ENCODE data around the gene RNASE2.
"Not testable (repeated sequence)": the region's sequence is repeated elsewhere in the genome, so short reads cannot be mapped to it uniquely, and the experiment has no call there.

The RNASE2 gene

DNA sequence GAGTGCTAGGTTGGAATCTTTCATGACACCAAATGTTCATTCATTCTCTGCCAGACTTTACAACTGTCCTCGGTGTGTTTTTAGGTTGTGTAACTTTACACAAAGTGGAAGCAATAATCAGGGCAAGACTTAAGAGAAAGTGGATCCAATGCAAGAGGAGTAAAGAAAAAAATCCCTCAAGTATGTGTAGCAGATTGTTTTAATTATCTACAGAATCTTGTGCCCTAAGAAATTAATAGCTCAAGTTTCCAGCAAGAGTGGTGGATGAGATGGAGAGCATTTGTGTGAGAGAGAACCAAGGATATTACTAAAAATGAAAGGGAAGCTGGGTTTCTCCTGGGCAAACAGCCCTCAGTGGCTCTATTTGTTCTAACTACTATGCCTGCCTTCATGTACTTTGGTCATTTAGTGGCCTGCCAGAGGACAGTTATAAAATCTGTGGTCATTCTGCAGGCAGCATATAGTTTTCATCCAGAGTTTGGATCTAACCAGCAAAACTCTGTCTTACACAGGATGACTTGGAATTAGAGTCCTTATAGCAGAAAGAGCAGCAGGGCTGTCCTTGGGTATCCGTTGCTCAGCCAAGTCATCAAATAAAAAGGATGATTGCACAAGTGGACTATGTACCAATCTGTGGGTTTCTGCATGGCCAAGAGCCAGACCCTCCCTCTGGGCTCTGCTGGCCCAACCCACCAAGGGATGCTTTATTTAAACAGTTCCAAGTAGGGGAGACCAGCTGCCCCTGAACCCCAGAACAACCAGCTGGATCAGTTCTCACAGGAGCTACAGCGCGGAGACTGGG lies at the start of gene RNASE2:
TSS of gene RNASE2 (plus strand) at position 752 of the 802 bp plus-strand sequence. CDS start 285 bp downstream, outside the sequence.
- H3K4me3 ChIP-seq (ENCODE audit: low read length in 2 of 2); H3K9ac ChIP-seq (ENCODE audit: low read depth in 1 of 2, low read length in 2 of 2); H3K36me3 ChIP-seq (ENCODE audit: control insufficient read depth in 2 of 2, insufficient read depth in 2 of 2, low read length in 2 of 2); H3K27ac ChIP-seq (ENCODE audit: low read depth in 2 of 2, low read length in 2 of 2); H3K4me1 ChIP-seq (ENCODE audit: control insufficient read depth in 2 of 2, insufficient read depth in 2 of 2, low read length in 2 of 2); H3K9me3 ChIP-seq (ENCODE audit: control insufficient read depth in 2 of 2, low read length in 2 of 2); H3K27me3 ChIP-seq (ENCODE audit: control insufficient read depth in 2 of 2, insufficient read depth in 2 of 2, low read length in 2 of 2): not testable (repeated sequence)

GRCh38 chr14:20905676-20906075 lies 49.6 kb upstream of the RNASE2 start:
- Histone ChIP-seq H3K9ac (ENCODE audit: low read depth in 1 of 2, low read length in 2 of 2) (no peak overlapping the region), H3K4me1 (ENCODE audit: control insufficient read depth in 2 of 2, insufficient read depth in 2 of 2, low read length in 2 of 2) (no peaks in the 10 kb centered on the region), H3K9me3 (ENCODE audit: control insufficient read depth in 2 of 2, low read length in 2 of 2) (no peaks in the 10 kb centered on the region), H3K27me3 (ENCODE audit: control insufficient read depth in 2 of 2, insufficient read depth in 2 of 2, low read length in 2 of 2) (no peaks in the 10 kb centered on the region), H3K27ac (ENCODE audit: low read depth in 2 of 2, low read length in 2 of 2) (no peak overlapping the region), H3K4me3 (ENCODE audit: low read length in 2 of 2) (no peak overlapping the region), H3K36me3 (ENCODE audit: control insufficient read depth in 2 of 2, insufficient read depth in 2 of 2, low read length in 2 of 2) (no peaks in the 10 kb centered on the region)

- no peaks in the 10 kb centered on the region for H3K4me1 ChIP-seq (ENCODE audit: control insufficient read depth in 2 of 2, insufficient read depth in 2 of 2, low read length in 2 of 2)
- H3K27ac ChIP-seq (ENCODE audit: low read depth in 2 of 2, low read length in 2 of 2), result no peak overlapping the region
- no peaks in the 10 kb centered on the region for H3K27me3 ChIP-seq (ENCODE audit: control insufficient read depth in 2 of 2, insufficient read depth in 2 of 2, low read length in 2 of 2)
- H3K9ac ChIP-seq (ENCODE audit: low read depth in 1 of 2, low read length in 2 of 2), result no peak overlapping the region
- no peaks in the 10 kb centered on the region for H3K9me3 ChIP-seq (ENCODE audit: control insufficient read depth in 2 of 2, low read length in 2 of 2)
- no peaks in the 10 kb centered on the region for H3K36me3 ChIP-seq (ENCODE audit: control insufficient read depth in 2 of 2, insufficient read depth in 2 of 2, low read length in 2 of 2)
- no peak overlapping the region for H3K4me3 ChIP-seq (ENCODE audit: low read length in 2 of 2)
Measured at GRCh38 chr14:20907214-20907613, 48.1 kb upstream of the RNASE2 start.

GRCh38 chr14:20910822-20911221 lies 44.5 kb upstream of the RNASE2 start:
- H3K27ac ChIP-seq (ENCODE audit: low read depth in 2 of 2, low read length in 2 of 2); H3K4me1 ChIP-seq (ENCODE audit: control insufficient read depth in 2 of 2, insufficient read depth in 2 of 2, low read length in 2 of 2); H3K9ac ChIP-seq (ENCODE audit: low read depth in 1 of 2, low read length in 2 of 2); H3K27me3 ChIP-seq (ENCODE audit: control insufficient read depth in 2 of 2, insufficient read depth in 2 of 2, low read length in 2 of 2); H3K36me3 ChIP-seq (ENCODE audit: control insufficient read depth in 2 of 2, insufficient read depth in 2 of 2, low read length in 2 of 2); H3K4me3 ChIP-seq (ENCODE audit: low read length in 2 of 2); H3K9me3 ChIP-seq (ENCODE audit: control insufficient read depth in 2 of 2, low read length in 2 of 2): not testable (repeated sequence)

GRCh38 chr14:20919038-20919756 lies 36.1 kb upstream of the RNASE2 start:
- H3K27me3 ChIP-seq (ENCODE audit: control insufficient read depth in 2 of 2, insufficient read depth in 2 of 2, low read length in 2 of 2); H3K9ac ChIP-seq (ENCODE audit: low read depth in 1 of 2, low read length in 2 of 2); H3K9me3 ChIP-seq (ENCODE audit: control insufficient read depth in 2 of 2, low read length in 2 of 2); H3K4me3 ChIP-seq (ENCODE audit: low read length in 2 of 2); H3K36me3 ChIP-seq (ENCODE audit: control insufficient read depth in 2 of 2, insufficient read depth in 2 of 2, low read length in 2 of 2); H3K4me1 ChIP-seq (ENCODE audit: control insufficient read depth in 2 of 2, insufficient read depth in 2 of 2, low read length in 2 of 2); H3K27ac ChIP-seq (ENCODE audit: low read depth in 2 of 2, low read length in 2 of 2): not testable (repeated sequence)

DNA sequence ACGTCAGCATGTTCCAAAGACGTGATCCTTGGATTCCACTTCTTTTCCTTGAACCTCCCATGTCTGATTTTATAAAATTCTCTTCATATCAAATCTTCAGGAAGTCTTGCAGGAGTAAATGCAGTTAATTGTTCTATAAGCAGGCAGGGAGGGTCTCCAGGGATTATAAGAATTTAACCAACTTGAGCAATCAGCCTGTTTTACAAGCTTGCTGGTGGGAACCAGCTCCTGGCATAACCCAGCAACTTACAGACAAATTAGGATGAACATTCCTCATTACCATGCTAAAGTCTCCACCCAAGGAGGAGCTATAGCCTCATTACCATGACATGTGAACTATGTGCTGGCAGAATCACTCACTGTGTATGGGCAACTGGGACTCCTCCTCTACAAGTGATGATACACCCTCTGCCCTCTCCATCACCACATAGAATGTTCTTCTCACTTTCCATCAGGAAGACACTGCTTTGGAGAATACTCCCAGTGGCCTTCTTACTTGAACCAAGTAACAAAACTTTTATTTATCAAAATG lies 31.5 kb upstream of the RNASE2 start:
- H3K4me1 ChIP-seq (ENCODE audit: control insufficient read depth in 2 of 2, insufficient read depth in 2 of 2, low read length in 2 of 2); H3K9ac ChIP-seq (ENCODE audit: low read depth in 1 of 2, low read length in 2 of 2); H3K36me3 ChIP-seq (ENCODE audit: control insufficient read depth in 2 of 2, insufficient read depth in 2 of 2, low read length in 2 of 2); H3K4me3 ChIP-seq (ENCODE audit: low read length in 2 of 2); H3K27ac ChIP-seq (ENCODE audit: low read depth in 2 of 2, low read length in 2 of 2); H3K27me3 ChIP-seq (ENCODE audit: control insufficient read depth in 2 of 2, insufficient read depth in 2 of 2, low read length in 2 of 2); H3K9me3 ChIP-seq (ENCODE audit: control insufficient read depth in 2 of 2, low read length in 2 of 2): not testable (repeated sequence)

GRCh38 chr14:20934148-20934762 lies 21.0 kb upstream of the RNASE2 start:
- no peaks in the 10 kb centered on the region for H3K9me3 ChIP-seq (ENCODE audit: control insufficient read depth in 2 of 2, low read length in 2 of 2)
- no peaks in the 10 kb centered on the region for H3K36me3 ChIP-seq (ENCODE audit: control insufficient read depth in 2 of 2, insufficient read depth in 2 of 2, low read length in 2 of 2)
- no peaks in the 10 kb centered on the region for H3K27me3 ChIP-seq (ENCODE audit: control insufficient read depth in 2 of 2, insufficient read depth in 2 of 2, low read length in 2 of 2)
- no peak overlapping the region for H3K9ac ChIP-seq (ENCODE audit: low read depth in 1 of 2, low read length in 2 of 2)
- H3K27ac ChIP-seq (ENCODE audit: low read depth in 2 of 2, low read length in 2 of 2), result no peak overlapping the region
- no peak overlapping the region for H3K4me3 ChIP-seq (ENCODE audit: low read length in 2 of 2)
- no peaks in the 10 kb centered on the region for H3K4me1 ChIP-seq (ENCODE audit: control insufficient read depth in 2 of 2, insufficient read depth in 2 of 2, low read length in 2 of 2)

DNA sequence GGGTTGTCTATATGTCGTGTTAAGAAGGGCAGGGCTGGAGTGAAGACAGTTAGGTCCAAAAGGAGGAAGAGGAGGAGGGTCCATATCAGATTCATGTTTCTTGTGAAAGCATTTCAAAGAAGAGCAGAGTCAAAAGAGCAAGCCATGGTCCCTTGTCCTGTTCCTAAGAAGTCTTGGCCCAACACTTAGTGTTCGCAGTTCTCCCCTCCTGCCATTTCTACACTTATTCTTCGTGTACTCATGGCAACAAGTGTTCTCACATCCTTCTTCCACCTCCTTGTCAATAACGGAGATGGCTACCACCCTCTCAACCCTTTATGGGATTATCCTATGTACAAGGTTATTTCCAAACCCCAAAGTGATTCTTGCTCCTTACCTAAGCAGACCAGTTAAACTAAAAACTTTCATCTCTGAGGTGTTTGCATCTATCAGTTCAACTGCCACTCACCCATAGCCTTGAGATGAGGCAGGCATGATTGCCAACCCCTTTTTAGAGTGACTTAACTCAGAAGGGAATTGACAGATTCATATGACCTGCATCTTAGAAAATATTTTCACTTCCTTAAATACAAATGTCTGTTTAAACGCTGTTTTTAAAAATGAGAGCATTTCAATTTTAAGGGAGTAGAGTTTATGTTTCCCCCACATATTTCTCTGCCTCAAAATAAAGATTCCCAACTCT lies 19.8 kb upstream of the RNASE2 start:
- Histone ChIP-seq H3K36me3 (ENCODE audit: control insufficient read depth in 2 of 2, insufficient read depth in 2 of 2, low read length in 2 of 2) (no peaks in the 10 kb centered on the region), H3K9me3 (ENCODE audit: control insufficient read depth in 2 of 2, low read length in 2 of 2) (no peaks in the 10 kb centered on the region), H3K9ac (ENCODE audit: low read depth in 1 of 2, low read length in 2 of 2) (no peak overlapping the region), H3K4me3 (ENCODE audit: low read length in 2 of 2) (no peak overlapping the region), H3K27me3 (ENCODE audit: control insufficient read depth in 2 of 2, insufficient read depth in 2 of 2, low read length in 2 of 2) (no peaks in the 10 kb centered on the region), H3K4me1 (ENCODE audit: control insufficient read depth in 2 of 2, insufficient read depth in 2 of 2, low read length in 2 of 2) (no peaks in the 10 kb centered on the region), H3K27ac (ENCODE audit: low read depth in 2 of 2, low read length in 2 of 2) (no peak overlapping the region)

- H3K9ac ChIP-seq (ENCODE audit: low read depth in 1 of 2, low read length in 2 of 2), result not testable (repeated sequence)
Measured at GRCh38 chr14:20945146-20945545, 10.1 kb upstream of the RNASE2 start.

DNA sequence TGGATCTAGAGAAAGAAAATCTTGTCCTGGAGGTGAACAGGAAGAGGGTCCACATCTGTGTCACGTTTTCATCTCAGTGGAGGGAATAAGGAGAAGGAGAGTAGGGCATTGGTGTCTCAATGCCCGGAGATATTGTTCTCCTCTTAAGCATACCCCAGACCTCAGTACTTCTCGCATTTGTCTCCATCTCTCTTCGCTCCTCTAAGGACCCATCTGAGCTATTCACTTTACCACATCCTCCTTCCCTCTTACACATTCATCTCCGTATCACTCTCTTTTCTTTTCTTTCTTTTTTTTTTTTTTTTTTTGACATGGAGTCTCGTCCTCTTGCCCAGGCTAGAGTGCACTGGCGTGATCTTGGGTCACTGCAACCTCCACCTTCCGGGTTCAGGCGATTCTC lies 8.6 kb upstream of the RNASE2 start:
- not testable (repeated sequence) for H3K36me3 ChIP-seq (ENCODE audit: control insufficient read depth in 2 of 2, insufficient read depth in 2 of 2, low read length in 2 of 2); H3K4me3 ChIP-seq (ENCODE audit: low read length in 2 of 2); H3K27ac ChIP-seq (ENCODE audit: low read depth in 2 of 2, low read length in 2 of 2); H3K9ac ChIP-seq (ENCODE audit: low read depth in 1 of 2, low read length in 2 of 2); H3K4me1 ChIP-seq (ENCODE audit: control insufficient read depth in 2 of 2, insufficient read depth in 2 of 2, low read length in 2 of 2); H3K9me3 ChIP-seq (ENCODE audit: control insufficient read depth in 2 of 2, low read length in 2 of 2); H3K27me3 ChIP-seq (ENCODE audit: control insufficient read depth in 2 of 2, insufficient read depth in 2 of 2, low read length in 2 of 2)

More at GRCh38 chr14:20945146-20945545, 10.1 kb upstream of the RNASE2 start:
- not testable (repeated sequence) for H3K4me1 ChIP-seq (ENCODE audit: control insufficient read depth in 2 of 2, insufficient read depth in 2 of 2, low read length in 2 of 2); H3K4me3 ChIP-seq (ENCODE audit: low read length in 2 of 2); H3K27ac ChIP-seq (ENCODE audit: low read depth in 2 of 2, low read length in 2 of 2); H3K36me3 ChIP-seq (ENCODE audit: control insufficient read depth in 2 of 2, insufficient read depth in 2 of 2, low read length in 2 of 2); H3K27me3 ChIP-seq (ENCODE audit: control insufficient read depth in 2 of 2, insufficient read depth in 2 of 2, low read length in 2 of 2); H3K9me3 ChIP-seq (ENCODE audit: control insufficient read depth in 2 of 2, low read length in 2 of 2)

Data from mucosa of rectum (tissue), 2 donors.